Thoracic aorta (tissue), 2 donors: ENCODE measurements around the gene TMC7. TPM values are rescaled to one million over a fixed set of nuclear protein-coding genes. Genes with fewer than 3 reads are reported as not detected.

Experiments used
- ATAC-seq: fragments of 150-250 bp; one replicate; pipeline ENCODE4 v1.8.0; 2017; ENCODE audit warnings: low read depth; ENCODE audit not compliant: insufficient number of reproducible peaks, low FRiP score
- DNase-seq: peaks from one replicate; pipeline ENCODE4 v3.0.0-alpha.2; 2020; ENCODE audit warnings: low spot score
- H3K27ac ChIP-seq, 2 donors: fragments of 200-600 bp; sonication (generic); 1 replicate in 1 of 2; 2 replicates in 1 of 2; pipeline ENCODE4 v1.5.1; 2016; ENCODE audit warnings: mild to moderate bottlenecking in 2 of 2, moderate library complexity in 2 of 2
- H3K27me3 ChIP-seq: fragments of 200-600 bp; sonication (generic); replicated peaks from 2 replicates; pipeline ENCODE4 v1.6.0; 2016; ENCODE audit warnings: mild to moderate bottlenecking; ENCODE audit not compliant: insufficient read depth
- H3K36me3 ChIP-seq: fragments of 200-600 bp; sonication (generic); one replicate; pipeline ENCODE4 v1.5.1; 2016
- H3K4me1 ChIP-seq, 2 donors: fragments of 200-600 bp; sonication (generic); 1 replicate in 1 of 2; 2 replicates in 1 of 2; pipeline versions ENCODE4 v1.5.1 to v1.6.0; 2016; ENCODE audit warnings: low read depth in 2 of 2, mild to moderate bottlenecking in 1 of 2; ENCODE audit not compliant: control insufficient read depth in 1 of 2
- H3K4me3 ChIP-seq: fragments of 200-600 bp; sonication (generic); 2 replicates; pipeline ENCODE4 v1.5.1; 2016; ENCODE audit warnings: mild to moderate bottlenecking
- H3K9me3 ChIP-seq: fragments of 200-600 bp; sonication (generic); 2 replicates; pipeline ENCODE4 v1.5.1; 2016
- CTCF ChIP-seq: fragments of 200-600 bp; sonication (generic); IDR thresholded peaks from one replicate; pipeline ENCODE4 v1.5.1; 2019; ENCODE audit warnings: antibody characterized with exemption
- total RNA-seq, 2 donors: library from RNA; depleted of rRNA; stranded (reverse); fragments of >200 nt; gene quantifications; one replicate each; pipeline versions ENCODE4 v1.1.0 to v1.2.3, GENCODE V29; 2016

Gene TMC7
- total RNA-seq, 2 donors from 2014 or later, result 0.49 to 0.81 TPM

DNA sequence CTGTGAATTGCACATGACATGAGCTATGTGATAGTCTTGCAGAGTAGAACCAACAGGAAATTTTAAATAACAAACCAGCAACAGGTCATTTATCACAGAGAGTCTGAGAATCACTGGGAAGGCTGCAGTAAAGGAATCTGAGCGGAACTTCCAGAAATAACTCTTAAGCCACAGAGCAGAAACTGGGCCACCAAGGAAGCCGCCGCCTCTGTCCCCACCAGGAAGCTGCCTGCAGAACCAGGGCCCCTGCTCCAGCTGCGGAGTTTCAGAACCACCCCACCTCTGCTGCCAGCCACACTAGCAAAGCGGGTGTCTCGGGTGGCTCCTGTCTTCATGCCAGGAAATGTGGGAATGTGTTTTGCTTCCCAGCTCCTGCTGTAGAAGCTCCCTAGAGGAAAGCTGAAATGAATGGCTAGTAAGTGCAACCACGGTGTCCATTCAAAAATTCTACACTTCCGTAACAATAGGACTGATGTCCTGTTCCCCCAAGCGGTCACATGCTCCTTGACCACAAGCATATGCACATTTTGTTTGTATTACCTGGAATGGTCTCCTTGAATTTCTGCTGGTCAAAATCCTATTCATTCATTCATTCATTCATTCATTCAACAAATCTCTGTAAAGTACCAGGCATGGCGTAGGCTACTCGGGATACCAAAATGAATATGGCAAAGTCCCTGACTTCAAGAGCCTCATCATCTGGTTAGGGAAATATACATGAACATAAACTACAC lies 122.3 kb downstream of the TMC7 start:
- Histone ChIP-seq H3K9me3 (no peaks in the 10 kb centered on the region), H3K4me3 (no peak overlapping the region), H3K27ac (no peak overlapping the region), H3K4me1 (no peaks in the 10 kb centered on the region), H3K36me3 (no peaks in the 10 kb centered on the region), H3K27me3 (no peaks in the 10 kb centered on the region)
- DNase-seq (no peak), ATAC-seq (no peak)
- TF ChIP-seq CTCF, result no peak

DNA sequence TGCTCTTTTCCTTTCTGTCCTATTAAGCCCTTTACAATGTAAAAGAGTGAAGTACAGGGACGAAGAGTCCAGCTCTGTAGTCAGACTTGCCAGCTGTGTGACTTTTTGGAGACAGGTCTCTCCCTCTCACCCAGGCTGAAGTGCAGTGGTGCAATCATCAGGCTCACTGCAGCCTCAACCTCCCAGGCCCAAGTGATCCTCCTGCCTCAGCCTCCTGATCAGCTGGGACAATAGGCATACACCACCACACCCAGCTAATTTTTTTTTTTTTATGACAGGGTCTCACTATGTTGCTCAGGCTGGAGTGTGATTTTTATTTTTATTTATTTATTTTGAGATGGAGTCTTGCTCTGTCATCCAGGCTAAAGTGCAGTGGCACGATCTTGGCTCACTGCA lies 122.9 kb downstream of the TMC7 start:
- DNase-seq (no peak), ATAC-seq (no peak)
- Histone ChIP-seq H3K27ac (no peak overlapping the region), H3K4me1 (no peaks in the 10 kb centered on the region), H3K27me3 (no peaks in the 10 kb centered on the region), H3K4me3 (no peak overlapping the region), H3K36me3 (no peaks in the 10 kb centered on the region), H3K9me3 (no peaks in the 10 kb centered on the region)
- TF ChIP-seq CTCF, result no peak

DNA sequence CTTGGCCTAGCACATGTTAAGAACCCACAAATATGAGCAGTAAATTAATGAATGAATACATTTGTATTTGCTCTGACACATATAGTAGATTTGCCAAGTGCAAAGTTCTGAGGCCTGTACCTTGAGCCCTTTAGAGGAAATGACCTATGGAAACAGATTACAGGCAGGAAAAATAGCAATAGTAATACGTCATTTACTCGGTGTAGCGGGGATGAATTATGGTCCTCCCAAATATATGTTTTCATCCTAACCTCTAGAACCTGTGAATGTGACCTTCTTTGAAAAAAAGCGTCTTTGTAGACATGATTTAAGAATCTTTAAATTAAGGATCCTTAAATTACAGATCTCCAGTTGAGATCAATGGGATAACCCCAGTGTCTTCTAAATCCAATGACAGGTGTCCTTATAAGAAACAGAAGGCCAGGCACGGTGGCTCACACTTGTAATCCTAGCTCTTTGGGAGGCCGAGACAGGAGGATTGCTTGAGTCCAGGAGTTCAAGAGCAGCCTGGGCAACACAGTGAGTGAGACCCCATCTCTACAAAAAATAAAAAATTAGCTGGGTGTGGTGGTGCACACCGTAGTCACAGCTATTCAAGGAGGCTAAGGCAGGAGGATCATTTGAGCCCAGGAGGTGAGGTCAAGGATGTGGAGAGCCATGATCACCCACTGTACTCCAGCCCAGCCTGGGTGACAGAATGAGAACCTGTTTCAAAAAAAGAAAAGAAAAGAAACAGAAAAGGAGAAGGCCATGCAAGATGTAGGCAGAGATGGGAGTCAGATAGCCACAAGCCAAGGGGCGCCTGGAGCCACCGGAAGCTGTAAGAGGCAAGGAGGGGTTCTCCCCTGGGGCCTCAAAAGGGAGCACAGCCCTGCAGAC lies 124.9 kb downstream of the TMC7 start:
- no peak overlapping the region for H3K4me3 ChIP-seq
- H3K4me1 ChIP-seq, result peaks cover 0 to 8% of the 10 kb centered on the region in 2 donors
- no peaks in the 10 kb centered on the region for H3K27me3 ChIP-seq
- TF ChIP-seq CTCF, result no peak
- H3K27ac ChIP-seq, result no peak overlapping the region
- H3K36me3 ChIP-seq, result no peaks in the 10 kb centered on the region
- no peak for ATAC-seq
- DNase-seq, result no peak
- no peaks in the 10 kb centered on the region for H3K9me3 ChIP-seq

GRCh38 chr16:19109288-19109664 lies 125.5 kb downstream of the TMC7 start:
- TF ChIP-seq CTCF, result no peak
- Histone ChIP-seq H3K9me3 (no peaks in the 10 kb centered on the region), H3K27ac (no peak overlapping the region), H3K4me3 (no peak overlapping the region), H3K27me3 (no peaks in the 10 kb centered on the region), H3K4me1 (peaks cover 0 to 8% of the 10 kb centered on the region in 2 donors), H3K36me3 (no peaks in the 10 kb centered on the region)
- DNase-seq (no peak), ATAC-seq (no peak)

DNA sequence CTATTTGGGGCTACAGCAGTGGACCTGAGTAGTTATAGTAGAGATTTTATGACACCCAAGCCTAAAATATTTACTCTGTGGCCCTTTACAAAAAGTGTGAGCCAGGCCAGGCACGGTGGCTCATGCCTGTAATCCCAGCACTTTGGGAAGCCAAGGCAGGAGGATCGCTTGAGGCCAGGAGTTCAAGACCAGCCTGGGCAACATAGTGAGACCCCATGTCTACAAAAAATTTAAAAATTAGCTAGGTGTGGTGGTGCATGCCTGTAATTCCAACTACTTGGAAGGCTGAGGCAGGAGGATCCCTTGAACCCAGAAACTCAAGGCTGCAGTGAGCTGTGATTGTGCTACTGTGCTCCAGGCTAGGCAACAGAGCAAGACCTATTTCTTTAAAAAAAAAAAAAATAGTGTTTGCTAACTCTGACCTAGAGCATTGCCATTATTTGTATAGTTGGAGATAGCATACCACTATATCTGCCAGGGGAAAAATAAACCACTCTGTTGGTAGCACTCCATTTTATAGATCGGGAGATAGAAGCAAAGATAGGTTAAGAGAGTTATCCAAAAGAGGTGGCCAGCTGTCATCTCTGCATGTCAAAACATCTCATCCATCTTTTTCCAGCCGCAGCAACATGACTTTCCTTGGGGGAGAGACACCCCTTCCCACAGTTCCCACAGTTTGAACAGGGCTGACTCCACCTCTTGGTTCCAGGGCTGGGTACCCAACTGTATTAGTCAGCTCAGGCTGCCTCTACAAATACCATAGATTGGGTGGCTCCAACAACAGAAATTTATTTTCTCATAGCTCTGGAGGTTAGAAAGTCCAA lies 127.0 kb downstream of the TMC7 start:
- H3K36me3 ChIP-seq, result peaks cover 5% of the 10 kb centered on the region
- H3K4me1 ChIP-seq, result peaks cover 11 to 18% of the 10 kb centered on the region in 2 donors
- H3K9me3 ChIP-seq, result no peaks in the 10 kb centered on the region
- H3K27me3 ChIP-seq, result no peaks in the 10 kb centered on the region
- TF ChIP-seq CTCF, result no peak
- no peak for DNase-seq
- ATAC-seq, result no peak
- H3K27ac ChIP-seq, result no peak overlapping the region
- H3K4me3 ChIP-seq, result no peak overlapping the region
